GM21619 (cell line): ENCODE data around the gene CNOT6.

Experiments used
- ATAC-seq: cut with Tn5 transposase; IDR thresholded peaks from one replicate; pipeline ENCODE4 v1.9.1; 2021; ENCODE audit not compliant: unreplicated experiment

The CNOT6 gene

GRCh38 chr5:180613814-180614188 is 119.6 kb downstream of the CNOT6 start:
- no peak for ATAC-seq

- ATAC-seq, result no peak
Observed at GRCh38 chr5:180618487-180618828, 124.3 kb downstream of the CNOT6 start.

- peak; percentile 62 for ATAC-seq
Observed at GRCh38 chr5:180618829-180619562, 124.8 kb downstream of the CNOT6 start.

GRCh38 chr5:180619563-180619915 is 125.4 kb downstream of the CNOT6 start:
- no peak for ATAC-seq

GRCh38 chr5:180620014-180620413 is 125.8 kb downstream of the CNOT6 start:
- no peak for ATAC-seq

GRCh38 chr5:180621311-180621710 is 127.1 kb downstream of the CNOT6 start:
- no peak for ATAC-seq

- ATAC-seq, result no peak
Observed at GRCh38 chr5:180622910-180623309, 128.7 kb downstream of the CNOT6 start.

GRCh38 chr5:180623411-180623834 is 129.2 kb downstream of the CNOT6 start:
- no peak for ATAC-seq

- no peak for ATAC-seq
Observed at GRCh38 chr5:180623844-180624243, 129.7 kb downstream of the CNOT6 start.

GRCh38 chr5:180624587-180624986 is 130.4 kb downstream of the CNOT6 start:
- ATAC-seq, result no peak

- ATAC-seq, result no peak
Observed at GRCh38 chr5:180625125-180625790, 131.1 kb downstream of the CNOT6 start.

GRCh38 chr5:180625791-180626660 is 131.8 kb downstream of the CNOT6 start:
- ATAC-seq, result no peak

GRCh38 chr5:180626661-180627385 is 132.6 kb downstream of the CNOT6 start:
- no peak for ATAC-seq

- ATAC-seq, result no peak
Observed at GRCh38 chr5:180627386-180628120, 133.4 kb downstream of the CNOT6 start.
